Stromal cell of bone marrow (primary cell): ENCODE measurements around the gene CYP21A2.
A peak's percentile ranks its signal among the peaks of the same experiment; 100 is the strongest.
"Not testable (repeated sequence)": the region's sequence is repeated elsewhere in the genome, so short reads cannot be mapped to it uniquely, and the experiment has no call there.

Source experiments
- DNase-seq: peaks from one replicate; pipeline ENCODE4 v3.0.0-alpha.2; 2012; ENCODE audit warnings: low read depth

The CYP21A2 gene

GRCh38 chr6:32055756-32056155 lies 17.5 kb downstream of the CYP21A2 start:
- not testable (repeated sequence) for DNase-seq

GRCh38 chr6:32056254-32056653 lies 18.0 kb downstream of the CYP21A2 start:
- no peak for DNase-seq

GRCh38 chr6:32057966-32058365 lies 19.8 kb downstream of the CYP21A2 start:
- no peak for DNase-seq

- peak; percentile 86 for DNase-seq
Measured at GRCh38 chr6:32058511-32058963, 20.3 kb downstream of the CYP21A2 start.

GRCh38 chr6:32060966-32061655 lies 22.9 kb downstream of the CYP21A2 start:
- DNase-seq, result no peak

GRCh38 chr6:32064706-32065105 lies 26.5 kb downstream of the CYP21A2 start:
- DNase-seq, result no peak

- DNase-seq, result not testable (repeated sequence)
Measured at GRCh38 chr6:32067521-32067920, 29.3 kb downstream of the CYP21A2 start.

- DNase-seq, result not testable (repeated sequence)
Measured at GRCh38 chr6:32068315-32068714, 30.1 kb downstream of the CYP21A2 start.

GRCh38 chr6:32068867-32069266 lies 30.7 kb downstream of the CYP21A2 start:
- no peak for DNase-seq

- no peak for DNase-seq
Measured at GRCh38 chr6:32069460-32069859, 31.2 kb downstream of the CYP21A2 start.

- DNase-seq, result no peak
Measured at GRCh38 chr6:32069878-32070515, 31.8 kb downstream of the CYP21A2 start.

GRCh38 chr6:32070814-32071543 lies 32.8 kb downstream of the CYP21A2 start:
- no peak for DNase-seq

- no peak for DNase-seq
Measured at GRCh38 chr6:32073101-32073500, 34.9 kb downstream of the CYP21A2 start.

GRCh38 chr6:32073613-32074012 lies 35.4 kb downstream of the CYP21A2 start:
- DNase-seq, result no peak

- DNase-seq, result no peak
Measured at GRCh38 chr6:32074996-32075532, 36.8 kb downstream of the CYP21A2 start.

- DNase-seq, result no peak
Measured at GRCh38 chr6:32075781-32076180, 37.6 kb downstream of the CYP21A2 start.

GRCh38 chr6:32076321-32076809 lies 38.1 kb downstream of the CYP21A2 start:
- DNase-seq, result peak; percentile 31

- DNase-seq, result no peak
Measured at GRCh38 chr6:32079566-32080290, 41.5 kb downstream of the CYP21A2 start.

- DNase-seq, result peak; percentile 71
Measured at GRCh38 chr6:32081168-32081990, 43.2 kb downstream of the CYP21A2 start.

- no peak for DNase-seq
Measured at GRCh38 chr6:32082478-32082877, 44.3 kb downstream of the CYP21A2 start.

- DNase-seq, result peak; percentile 76
Measured at GRCh38 chr6:32082935-32083334, 44.7 kb downstream of the CYP21A2 start.
